Measurements from ENCODE around the gene EPM2A. TPM values are rescaled to one million over a fixed set of nuclear protein-coding genes. Genes with fewer than 3 reads are reported as not detected.
A peak's percentile ranks its signal among the peaks of the same experiment; 100 is the strongest.
"Not testable (repeated sequence)": the region's sequence is repeated elsewhere in the genome, so short reads cannot be mapped to it uniquely, and the experiment has no call there.

The EPM2A gene
- total RNA-seq, 2 experiments from 2014 or later, result 9.9 to 10.7 TPM

- Mint-ChIP-seq H3K27me3 (ENCODE audit: low read depth) (no peaks in the 10 kb centered on the region), H3K9me3 (peaks cover 2% of the 10 kb centered on the region), H3K36me3 (ENCODE audit: low read depth) (peaks cover 7% of the 10 kb centered on the region), H3K4me3 (no peak overlapping the region), H3K4me1 (ENCODE audit: low read depth) (peaks cover 3% of the 10 kb centered on the region), H3K27ac (no peak overlapping the region)
- DNase-seq, result no peak
- intact Hi-C loops (cut with micrococcal nuclease), result no loop called here
- CTCF ChIA-PET, result no interaction called here
Measured at GRCh38 chr6:145744619-145745018, 9.3 kb upstream of the EPM2A start.

- Mint-ChIP-seq H3K27me3 (ENCODE audit: low read depth) (no peaks in the 10 kb centered on the region), H3K36me3 (ENCODE audit: low read depth) (peaks cover 7% of the 10 kb centered on the region), H3K27ac (no peak overlapping the region), H3K4me3 (no peak overlapping the region), H3K4me1 (ENCODE audit: low read depth) (no peaks in the 10 kb centered on the region), H3K9me3 (peaks cover 3% of the 10 kb centered on the region)
- DNase-seq, result no peak
- intact Hi-C loops (cut with micrococcal nuclease), result no loop called here
- CTCF ChIA-PET, result no interaction called here
Measured at GRCh38 chr6:145743332-145743731, 8.0 kb upstream of the EPM2A start.

GRCh38 chr6:145742472-145742871 lies 7.2 kb upstream of the EPM2A start:
- H3K27ac Mint-ChIP-seq; H3K4me3 Mint-ChIP-seq; intact Hi-C loops (cut with micrococcal nuclease); CTCF ChIA-PET; DNase-seq; H3K4me1 Mint-ChIP-seq (ENCODE audit: low read depth); H3K9me3 Mint-ChIP-seq; H3K36me3 Mint-ChIP-seq (ENCODE audit: low read depth); H3K27me3 Mint-ChIP-seq (ENCODE audit: low read depth): not testable (repeated sequence)

DNA sequence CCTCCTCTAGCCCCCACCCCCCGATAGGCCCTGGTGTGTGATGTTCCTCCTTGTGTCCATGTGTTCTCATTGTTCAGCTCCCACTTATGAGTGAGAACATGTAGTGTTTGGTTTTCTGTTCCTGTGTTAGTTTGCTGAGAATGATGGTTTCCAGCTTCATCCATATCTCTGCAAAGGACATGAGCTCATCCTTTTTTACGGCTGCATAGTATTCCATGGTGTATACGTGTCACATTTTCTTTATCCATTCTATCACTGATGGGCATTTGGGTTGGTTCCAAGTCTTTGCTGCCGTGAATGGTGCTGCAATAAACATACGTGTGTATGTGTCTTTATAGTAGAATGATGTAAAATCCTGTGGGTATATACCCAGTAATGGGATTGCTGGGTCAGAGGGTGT lies 4.4 kb upstream of the EPM2A start:
- DNase-seq; H3K27me3 Mint-ChIP-seq (ENCODE audit: low read depth); H3K4me3 Mint-ChIP-seq; H3K9me3 Mint-ChIP-seq; CTCF ChIA-PET; H3K4me1 Mint-ChIP-seq (ENCODE audit: low read depth); H3K27ac Mint-ChIP-seq; H3K36me3 Mint-ChIP-seq (ENCODE audit: low read depth): not testable (repeated sequence)
- intact Hi-C loops (cut with micrococcal nuclease), result loop anchor here (5.0 kb wide), 2 partner anchors 1113 to 1463 kb away; partner anchors contain the start of gene STXBP5

DNA sequence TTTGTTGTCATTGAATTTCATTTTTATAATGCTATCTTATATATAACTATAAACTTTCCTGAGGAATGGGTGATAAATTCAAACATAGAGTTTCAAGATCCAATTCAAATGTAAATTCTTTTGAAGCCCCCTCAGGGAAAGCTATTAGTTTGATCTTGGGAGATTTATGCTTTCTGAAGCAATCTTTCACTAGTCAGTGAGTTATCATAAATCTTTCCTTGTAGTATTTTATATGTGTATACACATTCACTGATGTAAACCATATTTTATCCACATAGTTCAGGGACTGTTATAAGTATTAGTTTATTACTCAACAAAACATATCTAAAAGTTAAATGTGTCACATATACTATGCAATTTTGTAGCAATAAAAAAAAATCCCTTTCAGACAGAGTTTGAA lies 2.9 kb upstream of the EPM2A start:
- Mint-ChIP-seq H3K4me1 (ENCODE audit: low read depth) (peaks cover 10% of the 10 kb centered on the region), H3K36me3 (ENCODE audit: low read depth) (no peaks in the 10 kb centered on the region), H3K4me3 (no peak overlapping the region), H3K27ac (no peak overlapping the region), H3K9me3 (peaks cover 3% of the 10 kb centered on the region), H3K27me3 (ENCODE audit: low read depth) (no peaks in the 10 kb centered on the region)
- CTCF ChIA-PET, result interaction anchor here (0.9 to 1.4 kb wide), 2 partner anchors 34 to 77 kb away, joined by 3 to 5 read pairs; partner anchors contain the start of gene FBXO30
- no peak for DNase-seq
- intact Hi-C loops (cut with micrococcal nuclease), result loop anchor here (5.0 kb wide), 2 partner anchors 1114 to 1464 kb away; partner anchors contain the start of gene STXBP5

DNA sequence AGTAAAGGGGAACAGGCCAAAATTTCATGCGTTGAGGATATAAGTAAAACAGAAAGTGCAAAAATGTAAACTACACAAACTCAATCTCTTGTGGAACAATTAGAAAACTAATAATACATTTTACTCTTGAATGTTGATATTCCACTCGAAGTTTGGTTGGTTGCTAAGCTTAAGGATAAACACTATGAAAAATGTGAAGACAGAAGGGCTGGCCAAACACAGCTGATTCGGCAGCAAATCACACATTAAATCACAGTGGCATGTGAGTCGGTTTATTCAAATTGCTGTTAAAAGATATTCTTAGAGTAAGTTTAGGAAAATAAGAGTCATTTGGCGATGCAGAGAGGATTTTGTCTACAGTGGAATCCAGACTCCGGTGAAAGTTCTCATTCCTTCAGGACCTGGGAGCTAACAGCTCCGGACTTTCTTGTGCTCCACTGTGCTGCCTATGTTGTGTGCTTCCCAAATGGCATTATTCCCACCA lies 1.4 kb upstream of the EPM2A start:
- no peak for DNase-seq
- CTCF ChIA-PET, result interaction anchor here (1.6 kb wide), 1 partner anchor 79 kb away, joined by 6 read pairs; the partner anchor contains the start of gene FBXO30
- intact Hi-C loops (cut with micrococcal nuclease), result loop anchor here (1.0 to 5.0 kb wide), 3 partner anchors 1116 to 1586 kb away; partner anchors contain the start of gene STXBP5
- H3K4me3 Mint-ChIP-seq, result peak overlapping the region; percentile 89
- H3K27ac Mint-ChIP-seq, result peak overlapping the region; percentile 99
- no peaks in the 10 kb centered on the region for H3K27me3 Mint-ChIP-seq (ENCODE audit: low read depth)
- peaks cover 13% of the 10 kb centered on the region for H3K4me1 Mint-ChIP-seq (ENCODE audit: low read depth)
- H3K36me3 Mint-ChIP-seq (ENCODE audit: low read depth), result no peaks in the 10 kb centered on the region
- peaks cover 3% of the 10 kb centered on the region for H3K9me3 Mint-ChIP-seq

GRCh38 chr6:145734486-145735355 lies 599 bp downstream of the EPM2A start:
- intact Hi-C loops (cut with micrococcal nuclease), result loop anchor here (1.0 to 5.0 kb wide), 7 partner anchors 9 to 1468 kb away; partner anchors contain the start of genes FBXO30, SHPRH and STXBP5
- Mint-ChIP-seq H3K9me3 (peaks cover 6% of the 10 kb centered on the region), H3K27me3 (ENCODE audit: low read depth) (no peaks in the 10 kb centered on the region), H3K36me3 (ENCODE audit: low read depth) (peaks cover 7% of the 10 kb centered on the region), H3K27ac (peak overlapping the region; percentile 97), H3K4me3 (peak overlapping the region; percentile 94), H3K4me1 (ENCODE audit: low read depth) (peaks cover 21% of the 10 kb centered on the region)
- DNase-seq, result peak; percentile 75
- CTCF ChIA-PET, result interaction anchor here (0.7 to 1.6 kb wide), 3 partner anchors 13 to 128 kb away, joined by 3 to 6 read pairs (median 3); partner anchors contain the start of gene FBXO30

DNA sequence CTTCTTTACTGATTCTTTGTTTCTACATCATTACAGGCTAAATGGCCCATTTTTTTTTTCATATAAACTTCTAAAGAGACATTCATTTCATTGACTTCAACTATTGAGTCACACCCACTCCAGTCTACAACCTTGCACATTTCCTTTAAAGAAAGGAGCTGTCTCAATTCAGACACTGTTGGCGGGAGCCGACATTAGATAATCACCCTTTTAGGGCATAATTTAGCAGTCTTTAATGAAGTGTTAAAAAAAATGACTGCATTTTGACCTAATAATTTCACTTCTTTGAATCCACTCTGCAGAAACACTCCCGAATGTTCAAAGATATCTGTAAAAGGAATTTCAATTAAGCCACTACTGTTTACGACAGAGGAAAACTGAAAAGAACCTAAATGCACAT lies 1.5 kb downstream of the EPM2A start:
- Mint-ChIP-seq H3K36me3 (ENCODE audit: low read depth) (peaks cover 15% of the 10 kb centered on the region), H3K27ac (no peak overlapping the region), H3K9me3 (peaks cover 9% of the 10 kb centered on the region), H3K27me3 (ENCODE audit: low read depth) (no peaks in the 10 kb centered on the region), H3K4me1 (ENCODE audit: low read depth) (peaks cover 21% of the 10 kb centered on the region), H3K4me3 (peak overlapping the region; percentile 50)
- CTCF ChIA-PET, result no interaction called here
- DNase-seq, result peak; percentile 28
- intact Hi-C loops (cut with micrococcal nuclease), result loop anchor here (1.0 to 5.0 kb wide), 5 partner anchors 9 to 1038 kb away; partner anchors contain the start of gene SHPRH

DNA sequence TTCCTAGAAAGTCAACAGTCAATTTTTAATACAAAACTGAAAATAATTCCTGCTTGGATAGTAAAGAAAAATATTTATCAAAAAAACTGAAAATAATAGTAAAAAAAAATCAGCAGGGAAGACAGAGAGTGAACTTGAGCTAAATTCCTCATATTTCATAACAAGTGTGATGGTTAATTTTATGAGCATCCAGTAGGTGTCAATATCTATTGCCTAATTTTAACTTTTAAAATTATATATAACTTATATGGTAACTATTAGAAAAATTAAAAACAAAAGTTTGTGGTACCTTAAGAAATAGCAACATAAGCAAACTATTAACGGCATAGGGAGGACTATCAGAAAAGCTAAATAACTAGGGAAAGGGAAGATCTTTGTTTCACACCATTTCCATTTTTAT lies 2.1 kb downstream of the EPM2A start:
- CTCF ChIA-PET, result interaction anchor here (0.9 kb wide), 1 partner anchor 231 kb away, joined by 3 read pairs; the partner anchor contains the start of gene SHPRH
- Mint-ChIP-seq H3K36me3 (ENCODE audit: low read depth) (peaks cover 19% of the 10 kb centered on the region), H3K27ac (no peak overlapping the region), H3K4me1 (ENCODE audit: low read depth) (peaks cover 25% of the 10 kb centered on the region), H3K27me3 (ENCODE audit: low read depth) (no peaks in the 10 kb centered on the region), H3K9me3 (peaks cover 12% of the 10 kb centered on the region), H3K4me3 (no peak overlapping the region)
- no peak for DNase-seq
- intact Hi-C loops (cut with micrococcal nuclease), result loop anchor here (1.0 to 5.0 kb wide), 2 partner anchors 155 to 1039 kb away; no protein-coding TSS in a partner anchor

GRCh38 chr6:145731447-145731846 lies 3.9 kb downstream of the EPM2A start:
- Mint-ChIP-seq H3K9me3 (peaks cover 18% of the 10 kb centered on the region), H3K27ac (no peak overlapping the region), H3K27me3 (ENCODE audit: low read depth) (no peaks in the 10 kb centered on the region), H3K4me1 (ENCODE audit: low read depth) (peaks cover 26% of the 10 kb centered on the region), H3K36me3 (ENCODE audit: low read depth) (peaks cover 23% of the 10 kb centered on the region), H3K4me3 (no peak overlapping the region)
- CTCF ChIA-PET, result no interaction called here
- peak; percentile 5 for DNase-seq
- intact Hi-C loops (cut with micrococcal nuclease), result loop anchor here (5.0 kb wide), 1 partner anchor 1041 kb away; no protein-coding TSS in a partner anchor

GRCh38 chr6:145729887-145730286 lies 5.4 kb downstream of the EPM2A start:
- DNase-seq, result no peak
- H3K4me3 Mint-ChIP-seq, result no peak overlapping the region
- no peak overlapping the region for H3K27ac Mint-ChIP-seq
- H3K9me3 Mint-ChIP-seq, result peaks cover 18% of the 10 kb centered on the region
- no peaks in the 10 kb centered on the region for H3K27me3 Mint-ChIP-seq (ENCODE audit: low read depth)
- peaks cover 27% of the 10 kb centered on the region for H3K4me1 Mint-ChIP-seq (ENCODE audit: low read depth)
- intact Hi-C loops (cut with micrococcal nuclease), result loop anchor here (5.0 kb wide), 1 partner anchor 1042 kb away; no protein-coding TSS in a partner anchor
- peaks cover 27% of the 10 kb centered on the region for H3K36me3 Mint-ChIP-seq (ENCODE audit: low read depth)
- CTCF ChIA-PET, result no interaction called here

Measured in activated naive CD4-positive, alpha-beta T cell treated with anti-CD3 and anti-CD28 coated beads for 36 hours (primary cell).